C1 segment of cervical spinal cord (tissue), 14 donors: ENCODE measurements around the gene ENKD1.
"Not testable (repeated sequence)": the region's sequence is repeated elsewhere in the genome, so short reads cannot be mapped to it uniquely, and the experiment has no call there.

ENCODE experiments used
- DNase-seq, 14 donors: peaks; one replicate each; lab custom pipeline; 2025; lab: John Stamatoyannopoulos, UW

Gene ENKD1

GRCh38 chr16:67666559-67667452, at the start of gene ENKD1, which contains the start of gene C16orf86:
Gene ENKD1, minus strand, starts transcription at chr16:67666750. Its CDS starts 308 bp downstream, at chr16:67666442.
Gene C16orf86, plus strand, starts transcription at chr16:67666814. Its CDS starts 157 bp downstream, at chr16:67666971.
- peak in 12 of 14 donors; percentile 31 to 80 (median 64) for DNase-seq

GRCh38 chr16:67716097-67716496, 49.5 kb upstream of the ENKD1 start:
- DNase-seq = no peak

- no peak for DNase-seq
Measured at GRCh38 chr16:67714522-67714921, 48.0 kb upstream of the ENKD1 start.

GRCh38 chr16:67713647-67714273, 47.2 kb upstream of the ENKD1 start:
- DNase-seq = no peak

GRCh38 chr16:67710607-67711006, 44.1 kb upstream of the ENKD1 start:
- no peak for DNase-seq

GRCh38 chr16:67709050-67709449, 42.5 kb upstream of the ENKD1 start:
- DNase-seq = no peak

GRCh38 chr16:67708368-67708771, 41.8 kb upstream of the ENKD1 start:
- DNase-seq = no peak

- DNase-seq = no peak
Measured at GRCh38 chr16:67707790-67708189, 41.2 kb upstream of the ENKD1 start.

- DNase-seq = no peak
Measured at GRCh38 chr16:67707210-67707609, 40.7 kb upstream of the ENKD1 start.

GRCh38 chr16:67704110-67704509, 37.6 kb upstream of the ENKD1 start:
- no peak for DNase-seq

- no peak for DNase-seq
Measured at GRCh38 chr16:67703626-67704025, 37.1 kb upstream of the ENKD1 start.

GRCh38 chr16:67702130-67702529, 35.6 kb upstream of the ENKD1 start:
- no peak for DNase-seq

GRCh38 chr16:67701420-67701819, 34.9 kb upstream of the ENKD1 start:
- no peak for DNase-seq

- DNase-seq = no peak
Measured at GRCh38 chr16:67699265-67699664, 32.7 kb upstream of the ENKD1 start.

- no peak for DNase-seq
Measured at GRCh38 chr16:67697422-67698185, 31.1 kb upstream of the ENKD1 start.

GRCh38 chr16:67694611-67695010, 28.1 kb upstream of the ENKD1 start:
- DNase-seq = peak in 1 of 14 donors; percentile 85

GRCh38 chr16:67693517-67694285, 27.2 kb upstream of the ENKD1 start:
- DNase-seq = not testable (repeated sequence)

- DNase-seq = no peak
Measured at GRCh38 chr16:67685388-67686112, 19.0 kb upstream of the ENKD1 start.

GRCh38 chr16:67683767-67684166, 17.2 kb upstream of the ENKD1 start:
- no peak for DNase-seq
